NCI-H2196 treated with DMSO at 0.1 percent for 48 hours (cell line): Measurements from ENCODE around the gene RGPD8.

Source experiments
- DNase-seq: peaks from one replicate; lab custom pipeline; 2025; ENCODE audit not compliant: unreplicated experiment; lab: John Stamatoyannopoulos, UW

The RGPD8 gene

GRCh38 chr2:112339986-112340385 lies 93.5 kb downstream of the RGPD8 start:
- DNase-seq: no peak

- no peak for DNase-seq
Observed at GRCh38 chr2:112335600-112335999, 97.8 kb downstream of the RGPD8 start.

- no peak for DNase-seq
Observed at GRCh38 chr2:112332123-112332696, 101.2 kb downstream of the RGPD8 start.

GRCh38 chr2:112322919-112323318 lies 110.5 kb downstream of the RGPD8 start:
- DNase-seq: no peak

- no peak for DNase-seq
Observed at GRCh38 chr2:112321375-112322320, 111.8 kb downstream of the RGPD8 start.
